Suprapubic skin (tissue), 4 donors: ENCODE data around the gene SNX15. TPM values are rescaled to one million over a fixed set of nuclear protein-coding genes. Genes with fewer than 3 reads are reported as not detected.

Experiments
- DNase-seq, 2 donors: peaks; one replicate each; pipeline ENCODE4 v3.0.0-alpha.2; 2019; ENCODE audit warnings: low spot score in 2 of 2
- H3K27ac ChIP-seq: fragments of 200-600 bp; sonication (generic); one replicate; pipeline ENCODE4 v1.5.1; 2019
- H3K27me3 ChIP-seq: fragments of 200-600 bp; sonication (generic); one replicate; pipeline ENCODE4 v1.5.1; 2019
- H3K36me3 ChIP-seq: fragments of 200-600 bp; sonication (generic); one replicate; pipeline ENCODE4 v1.5.1; 2019
- H3K4me1 ChIP-seq: fragments of 200-600 bp; sonication (generic); one replicate; pipeline ENCODE4 v1.5.1; 2019
- H3K4me3 ChIP-seq: fragments of 200-600 bp; sonication (generic); one replicate; pipeline ENCODE4 v1.5.1; 2019; ENCODE audit warnings: mild to moderate bottlenecking
- H3K9me3 ChIP-seq: fragments of 200-600 bp; sonication (generic); one replicate; pipeline ENCODE4 v1.5.1; 2019
- EP300 ChIP-seq: sonication (generic); formaldehyde crosslinking; IDR thresholded peaks from one replicate; pipeline ENCODE4 v1.6.1; 2017; ENCODE audit warnings: antibody characterized with exemption
- POLR2A ChIP-seq, 2 donors: fragments of 450-650 bp; IDR thresholded peaks; one replicate each; pipeline ENCODE4 v1.6.1; 2017; ENCODE audit warnings: antibody characterized with exemption in 2 of 2, mild to moderate bottlenecking in 2 of 2, moderate library complexity in 2 of 2
- POLR2AphosphoS5 ChIP-seq, 3 donors: sonication (generic); formaldehyde crosslinking; IDR thresholded peaks; one replicate each; pipeline ENCODE4 v1.6.1; 2017; ENCODE audit warnings: antibody characterized with exemption in 3 of 3
- WGBS: methylation state at CpG from one replicate; pipeline ENCODE4 v1.1.5; 2018; 5-methylcytosine and 5-hydroxymethylcytosine counted together
- total RNA-seq, 4 donors: library from RNA; depleted of rRNA; stranded (reverse); fragments of >200 nt; gene quantifications; one replicate each; pipeline ENCODE4 v1.1.0, GENCODE V29; 2016
- TF ChIP-seq, protein P1 (sequence below), 2 donors: fragments of 200-600 bp in 1 of 2; fragments of 450-650 bp in 1 of 2; sonication (generic) in 1 of 2; IDR thresholded peaks; one replicate each; pipeline ENCODE4 v1.5.1; 2016 to 2019; ENCODE audit warnings: antibody characterized with exemption in 2 of 2, mild to moderate bottlenecking in 1 of 2, moderate library complexity in 1 of 2

Gene SNX15
- total RNA-seq, 4 donors from 2014 or later, result 12.1 to 30.9 (median 24.2) TPM

DNA sequence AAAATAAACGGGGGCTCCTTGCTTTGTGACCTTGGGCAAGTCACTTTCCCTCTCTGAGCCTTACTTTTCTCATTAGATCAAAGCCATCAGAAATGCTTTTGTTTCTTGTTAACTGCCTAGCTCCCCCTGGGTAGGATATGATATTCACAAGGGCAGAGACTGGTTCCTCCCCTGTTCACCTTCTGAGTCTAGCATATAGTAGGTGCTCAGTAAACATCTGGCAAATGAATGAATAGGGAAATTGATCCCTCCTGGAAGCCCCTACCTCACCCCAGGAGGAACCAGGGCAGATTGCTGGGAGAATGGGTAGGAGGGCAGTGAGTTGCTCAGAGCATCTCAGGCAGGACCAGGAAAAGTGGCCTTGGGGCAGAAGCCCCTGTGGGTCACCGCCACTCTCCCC is 7.2 kb downstream of the SNX15 start:
- Histone ChIP-seq H3K9me3 (no peaks in the 10 kb centered on the region), H3K36me3 (peaks cover 77% of the 10 kb centered on the region), H3K4me3 (no peak overlapping the region), H3K27me3 (no peaks in the 10 kb centered on the region), H3K4me1 (no peaks in the 10 kb centered on the region), H3K27ac (no peak overlapping the region)
- TF ChIP-seq POLR2AphosphoS5 (IDR thresholded peaks at IDR 0.05) (no peak), EP300 (no peak)
- DNase-seq, result no peak
- 94% methylated on average over 2 of the region's 2 CpGs for WGBS

DNA sequence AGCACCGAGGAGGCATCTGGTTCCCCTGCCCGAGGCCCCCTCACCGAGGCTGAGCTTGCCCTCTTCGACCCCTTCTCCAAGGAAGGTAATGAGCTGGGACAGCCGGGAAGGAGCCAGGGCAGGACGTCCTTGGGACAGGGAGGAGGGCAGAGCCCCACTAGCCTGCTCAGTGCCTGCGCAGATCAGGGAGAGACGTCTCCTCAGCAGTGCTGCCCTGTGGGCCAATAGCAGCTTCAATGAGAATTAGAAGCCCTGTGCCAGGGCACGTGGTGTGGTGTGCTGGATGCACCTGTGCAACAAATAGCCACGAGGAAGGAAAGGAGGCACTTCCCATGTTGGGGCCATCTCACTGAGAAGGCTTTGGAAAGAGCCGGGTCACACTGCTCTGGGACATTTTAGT is 8.3 kb downstream of the SNX15 start:
- WGBS, result 79% methylated on average over 9 of the region's 11 CpGs
- Histone ChIP-seq H3K27ac (no peak overlapping the region), H3K36me3 (peaks cover 77% of the 10 kb centered on the region), H3K27me3 (no peaks in the 10 kb centered on the region), H3K4me1 (peaks cover 4% of the 10 kb centered on the region), H3K4me3 (no peak overlapping the region), H3K9me3 (no peaks in the 10 kb centered on the region)
- TF ChIP-seq POLR2AphosphoS5 (IDR thresholded peaks at IDR 0.05), result no peak
- TF ChIP-seq POLR2A (IDR thresholded peaks at IDR 0.05), result no peak
- no peak for TF ChIP-seq EP300
- TF ChIP-seq, protein P1, sequence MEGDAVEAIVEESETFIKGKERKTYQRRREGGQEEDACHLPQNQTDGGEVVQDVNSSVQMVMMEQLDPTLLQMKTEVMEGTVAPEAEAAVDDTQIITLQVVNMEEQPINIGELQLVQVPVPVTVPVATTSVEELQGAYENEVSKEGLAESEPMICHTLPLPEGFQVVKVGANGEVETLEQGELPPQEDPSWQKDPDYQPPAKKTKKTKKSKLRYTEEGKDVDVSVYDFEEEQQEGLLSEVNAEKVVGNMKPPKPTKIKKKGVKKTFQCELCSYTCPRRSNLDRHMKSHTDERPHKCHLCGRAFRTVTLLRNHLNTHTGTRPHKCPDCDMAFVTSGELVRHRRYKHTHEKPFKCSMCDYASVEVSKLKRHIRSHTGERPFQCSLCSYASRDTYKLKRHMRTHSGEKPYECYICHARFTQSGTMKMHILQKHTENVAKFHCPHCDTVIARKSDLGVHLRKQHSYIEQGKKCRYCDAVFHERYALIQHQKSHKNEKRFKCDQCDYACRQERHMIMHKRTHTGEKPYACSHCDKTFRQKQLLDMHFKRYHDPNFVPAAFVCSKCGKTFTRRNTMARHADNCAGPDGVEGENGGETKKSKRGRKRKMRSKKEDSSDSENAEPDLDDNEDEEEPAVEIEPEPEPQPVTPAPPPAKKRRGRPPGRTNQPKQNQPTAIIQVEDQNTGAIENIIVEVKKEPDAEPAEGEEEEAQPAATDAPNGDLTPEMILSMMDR (IDR thresholded peaks at IDR 0.05), result no peak
- no peak for DNase-seq

DNA sequence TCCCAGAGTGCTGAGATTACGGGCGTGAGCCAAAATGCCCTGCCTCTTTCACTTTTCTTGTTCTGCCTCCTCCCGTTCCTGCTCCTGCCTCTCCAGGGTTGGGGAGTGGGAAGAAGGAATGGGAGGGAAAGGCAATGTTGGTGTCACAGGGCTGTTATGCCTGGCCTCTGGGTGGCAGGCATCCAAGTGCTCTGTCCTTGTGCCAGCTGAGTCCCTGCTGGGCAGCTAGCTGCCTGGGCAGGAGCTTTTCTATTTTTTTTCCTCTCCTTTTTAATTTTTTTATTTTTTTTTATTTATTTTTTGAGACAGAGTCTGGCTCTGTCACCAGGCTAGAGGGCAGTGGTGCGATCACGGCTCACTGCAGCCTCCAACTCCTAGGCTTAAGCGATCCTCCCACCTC is 9.7 kb downstream of the SNX15 start:
- no peak overlapping the region for H3K4me3 ChIP-seq
- H3K27me3 ChIP-seq, result no peaks in the 10 kb centered on the region
- H3K27ac ChIP-seq, result no peak overlapping the region
- WGBS, result 75% methylated on average over 6 of the region's 6 CpGs
- peaks cover 67% of the 10 kb centered on the region for H3K36me3 ChIP-seq
- H3K4me1 ChIP-seq, result peaks cover 10% of the 10 kb centered on the region
- no peaks in the 10 kb centered on the region for H3K9me3 ChIP-seq
- DNase-seq, result no peak
- TF ChIP-seq POLR2AphosphoS5 (IDR thresholded peaks at IDR 0.05) (no peak), EP300 (no peak), POLR2A (IDR thresholded peaks at IDR 0.05) (no peak)
- TF ChIP-seq, protein P1 (IDR thresholded peaks at IDR 0.05), result no peak

DNA sequence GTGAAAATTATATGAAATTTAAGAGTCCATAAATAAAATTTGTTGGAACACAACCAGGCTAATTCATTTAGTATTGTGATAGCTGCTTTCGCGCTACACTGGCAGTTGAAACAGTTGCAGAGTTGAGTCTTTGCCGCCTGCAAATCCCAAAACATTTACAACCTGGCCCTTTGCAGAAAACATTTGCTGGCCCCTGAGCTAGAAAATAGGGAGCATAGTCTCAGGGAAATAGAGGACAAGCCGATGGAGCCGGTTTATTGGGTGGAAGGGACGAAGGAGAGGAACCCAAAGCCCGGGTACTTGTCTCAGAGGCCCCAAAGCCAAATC is 13.2 kb downstream of the SNX15 start:
- Histone ChIP-seq H3K9me3 (no peaks in the 10 kb centered on the region), H3K4me1 (peaks cover 27% of the 10 kb centered on the region), H3K36me3 (peaks cover 39% of the 10 kb centered on the region), H3K4me3 (peak overlapping the region; percentile 71), H3K27me3 (no peaks in the 10 kb centered on the region), H3K27ac (peak overlapping the region; percentile 90)
- TF ChIP-seq EP300 (no peak), POLR2A (IDR thresholded peaks at IDR 0.05) (no peak), POLR2AphosphoS5 (IDR thresholded peaks at IDR 0.05) (no peak)
- TF ChIP-seq, protein P1 (IDR thresholded peaks at IDR 0.05), result no peak
- no peak for DNase-seq
- WGBS, result 13% methylated on average over 7 of the region's 7 CpGs

DNA sequence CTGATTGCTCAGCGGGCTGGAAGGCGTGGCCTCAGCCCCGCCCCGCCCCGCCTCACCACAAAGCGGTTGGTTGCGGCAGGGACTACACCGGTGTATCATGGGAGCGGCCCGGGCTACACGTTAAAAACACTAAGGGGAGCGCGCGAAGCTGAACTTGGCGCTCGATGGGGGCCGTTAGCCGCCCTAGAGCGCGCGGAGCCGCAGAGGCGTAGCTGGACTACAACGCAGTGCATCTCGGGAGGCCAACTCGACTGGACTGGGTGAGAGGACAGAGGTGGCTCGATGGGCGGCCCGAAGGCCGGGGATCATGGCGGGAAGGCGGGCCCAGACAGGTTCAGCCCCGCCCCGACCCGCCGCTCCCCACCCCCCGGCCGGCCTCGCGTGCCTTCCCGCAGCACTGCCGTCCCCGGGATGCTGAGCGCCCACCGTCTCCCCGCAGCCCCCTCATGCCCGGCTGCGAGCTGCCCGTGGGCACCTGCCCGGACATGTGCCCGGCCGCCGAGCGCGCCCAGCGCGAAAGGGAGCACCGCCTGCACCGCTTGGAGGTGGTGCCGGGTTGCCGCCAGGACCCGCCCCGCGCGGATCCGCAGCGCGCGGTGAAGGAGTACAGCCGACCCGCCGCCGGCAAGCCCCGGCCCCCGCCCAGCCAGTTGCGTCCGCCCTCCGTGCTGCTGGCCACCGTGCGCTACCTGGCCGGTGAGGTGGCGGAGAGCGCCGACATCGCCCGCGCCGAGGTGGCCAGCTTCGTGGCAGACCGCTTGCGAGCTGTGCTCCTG is 13.8 kb downstream of the SNX15 start, which contains the start of gene SAC3D1:
Gene SAC3D1, plus strand, starts transcription at position 364 of the 776 bp plus-strand sequence. Its CDS starts 83 bp downstream, at position 447.
- Histone ChIP-seq H3K4me3 (peak within 1 kb of the TSS; percentile 71), H3K27ac (peak within 1 kb of the TSS; percentile 90), H3K27me3 (no peaks in the 10 kb centered on the region), H3K4me1 (peaks cover 27% of the 10 kb centered on the region), H3K36me3 (peaks cover 34% of the 10 kb centered on the region), H3K9me3 (no peaks in the 10 kb centered on the region)
- DNase-seq, result peak; percentile 90 to 93
- 0% methylated on average over 23 of the region's 91 CpGs for WGBS
- TF ChIP-seq POLR2A (IDR thresholded peaks at IDR 0.05) (no peak), EP300 (no peak), POLR2AphosphoS5 (IDR thresholded peaks at IDR 0.05) (no peak)
- TF ChIP-seq, protein P1 (IDR thresholded peaks at IDR 0.05), result no peak
